Measurements from ENCODE around the gene TMEM129.

GRCh38 chr4:1749370-1749769 lies 28.2 kb upstream of the TMEM129 start:
- TF ChIP-seq CTCF (IDR thresholded peaks at IDR 0.05) (no peak), POLR2A (IDR thresholded peaks at IDR 0.05) (no peak)
